ENCODE results near the gene TRIM33.

DNA sequence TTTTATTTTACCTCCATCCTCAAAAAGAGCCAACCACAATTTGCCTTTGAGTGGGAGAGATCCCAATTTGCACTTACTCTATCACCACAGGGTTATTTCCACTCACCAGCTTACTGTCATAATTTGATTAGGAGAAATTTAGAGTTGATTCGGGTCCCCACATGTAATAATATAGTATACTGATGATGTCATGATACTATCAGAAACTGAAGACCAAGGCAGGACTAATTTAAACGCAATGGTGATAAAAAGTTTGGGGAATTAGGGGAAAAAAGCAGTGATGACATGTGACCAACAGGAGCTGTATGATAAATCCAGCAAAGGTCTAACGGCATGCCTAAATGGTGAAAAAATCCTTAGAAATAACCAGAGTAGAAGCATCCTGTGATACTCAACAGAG, 54.4 kb downstream of the TRIM33 start:
- TF ChIP-seq, protein P1, sequence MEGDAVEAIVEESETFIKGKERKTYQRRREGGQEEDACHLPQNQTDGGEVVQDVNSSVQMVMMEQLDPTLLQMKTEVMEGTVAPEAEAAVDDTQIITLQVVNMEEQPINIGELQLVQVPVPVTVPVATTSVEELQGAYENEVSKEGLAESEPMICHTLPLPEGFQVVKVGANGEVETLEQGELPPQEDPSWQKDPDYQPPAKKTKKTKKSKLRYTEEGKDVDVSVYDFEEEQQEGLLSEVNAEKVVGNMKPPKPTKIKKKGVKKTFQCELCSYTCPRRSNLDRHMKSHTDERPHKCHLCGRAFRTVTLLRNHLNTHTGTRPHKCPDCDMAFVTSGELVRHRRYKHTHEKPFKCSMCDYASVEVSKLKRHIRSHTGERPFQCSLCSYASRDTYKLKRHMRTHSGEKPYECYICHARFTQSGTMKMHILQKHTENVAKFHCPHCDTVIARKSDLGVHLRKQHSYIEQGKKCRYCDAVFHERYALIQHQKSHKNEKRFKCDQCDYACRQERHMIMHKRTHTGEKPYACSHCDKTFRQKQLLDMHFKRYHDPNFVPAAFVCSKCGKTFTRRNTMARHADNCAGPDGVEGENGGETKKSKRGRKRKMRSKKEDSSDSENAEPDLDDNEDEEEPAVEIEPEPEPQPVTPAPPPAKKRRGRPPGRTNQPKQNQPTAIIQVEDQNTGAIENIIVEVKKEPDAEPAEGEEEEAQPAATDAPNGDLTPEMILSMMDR (IDR thresholded peaks at IDR 0.05; ENCODE audit: insufficient read depth, low read depth, low read length): no peak
- no peak for TF ChIP-seq EZH2 (IDR thresholded peaks at IDR 0.05; ENCODE audit: insufficient read depth, low read length)
